Head of caudate nucleus (tissue), 42 donors: ENCODE data around the gene CRYBB1.

Experiments
- DNase-seq, 42 donors: peaks; one replicate each; pipeline versions ENCODE4 v3.0.0 to v3.0.0-alpha.2; 2020 to 2021; ENCODE audit warnings: mixed read lengths in 7 of 42
- intact Hi-C: fragments of 100-400 bp; cut with DNase I; formaldehyde crosslinking; loops from one replicate; pipeline ENCODE4 v1.15.0; 2022

Gene CRYBB1

GRCh38 chr22:26565889-26566288 is 51.9 kb downstream of the CRYBB1 start:
- intact Hi-C loops = no loop called here

GRCh38 chr22:26565181-26565580 is 52.6 kb downstream of the CRYBB1 start:
- DNase-seq = no peak
- intact Hi-C loops = no loop called here

More at GRCh38 chr22:26565889-26566288, 51.9 kb downstream of the CRYBB1 start:
- DNase-seq = no peak

GRCh38 chr22:26564672-26565071 is 53.2 kb downstream of the CRYBB1 start:
- DNase-seq = no peak
- intact Hi-C loops = no loop called here

- intact Hi-C loops = no loop called here
- no peak for DNase-seq
These were observed 53.6 kb downstream of the CRYBB1 start for GRCh38 chr22:26564181-26564580.

DNA sequence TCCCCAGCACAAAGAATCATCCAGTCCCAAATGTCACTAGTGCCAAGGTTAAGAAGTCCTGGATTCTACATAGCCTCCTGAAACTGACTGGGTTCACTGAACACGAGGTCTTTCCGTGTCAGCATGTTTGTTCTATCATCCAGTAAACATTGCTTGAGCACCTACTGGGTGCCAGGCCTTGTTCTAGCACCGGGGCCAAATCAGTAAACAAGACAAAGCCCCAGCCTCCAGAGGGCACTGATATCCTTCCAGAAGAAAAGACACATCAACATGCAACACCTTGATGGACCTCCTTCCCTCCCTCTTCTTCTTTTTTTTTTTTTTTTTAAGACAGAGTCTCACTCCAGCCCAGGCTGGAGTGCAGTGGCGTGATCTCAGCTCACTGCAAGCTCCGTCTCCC is 54.8 kb downstream of the CRYBB1 start:
- intact Hi-C loops = no loop called here

GRCh38 chr22:26561756-26562417 is 55.9 kb downstream of the CRYBB1 start:
- DNase-seq = peak in 25 of 42 donors; percentile 10 to 58 (median 27)

More for the DNA sequence above, 54.8 kb downstream of the CRYBB1 start:
- no peak for DNase-seq

GRCh38 chr22:26559961-26560575 is 57.8 kb downstream of the CRYBB1 start:
- no peak for DNase-seq
- intact Hi-C loops = no loop called here

More at GRCh38 chr22:26561756-26562417, 55.9 kb downstream of the CRYBB1 start:
- intact Hi-C loops = no loop called here

DNA sequence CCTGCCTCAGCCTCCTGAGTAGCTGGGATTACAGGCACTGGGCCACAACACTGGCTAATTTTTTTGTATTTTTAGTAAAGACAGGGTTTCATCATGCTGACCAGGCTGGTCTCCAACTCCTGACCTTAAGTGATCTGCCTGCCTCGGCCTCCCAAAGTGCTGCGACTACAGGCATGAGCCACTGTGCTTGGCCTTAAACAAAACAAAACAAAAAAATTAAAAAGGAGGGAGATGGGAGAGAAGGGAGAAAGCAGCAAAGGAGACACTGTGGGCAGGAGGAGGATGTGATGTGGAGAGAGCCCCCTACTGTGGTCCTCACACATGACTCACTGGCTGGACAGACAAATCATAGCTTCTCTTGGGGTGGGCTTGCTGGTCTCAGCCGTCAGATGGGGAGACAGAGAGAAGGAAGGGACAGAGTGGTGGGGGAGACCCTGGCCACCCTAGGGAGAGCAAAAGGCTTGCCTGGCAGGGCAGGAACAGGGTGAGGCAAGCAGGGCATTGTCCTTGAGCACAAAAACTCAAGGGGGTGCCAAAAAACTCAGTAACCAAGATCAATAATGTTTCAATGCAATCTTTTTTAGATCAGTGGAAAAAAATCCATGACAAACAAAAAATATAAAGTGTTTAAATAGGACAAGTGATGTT is 59.5 kb downstream of the CRYBB1 start:
- DNase-seq = no peak
- intact Hi-C loops = no loop called here

GRCh38 chr22:26556904-26557303 is 60.9 kb downstream of the CRYBB1 start:
- no peak for DNase-seq
- intact Hi-C loops = no loop called here

GRCh38 chr22:26555478-26555877 is 62.3 kb downstream of the CRYBB1 start:
- DNase-seq = peak in 3 of 42 donors; percentile 24 to 43 (median 32)
- intact Hi-C loops = no loop called here

GRCh38 chr22:26554956-26555355 is 62.9 kb downstream of the CRYBB1 start:
- intact Hi-C loops = no loop called here
- no peak for DNase-seq

DNA sequence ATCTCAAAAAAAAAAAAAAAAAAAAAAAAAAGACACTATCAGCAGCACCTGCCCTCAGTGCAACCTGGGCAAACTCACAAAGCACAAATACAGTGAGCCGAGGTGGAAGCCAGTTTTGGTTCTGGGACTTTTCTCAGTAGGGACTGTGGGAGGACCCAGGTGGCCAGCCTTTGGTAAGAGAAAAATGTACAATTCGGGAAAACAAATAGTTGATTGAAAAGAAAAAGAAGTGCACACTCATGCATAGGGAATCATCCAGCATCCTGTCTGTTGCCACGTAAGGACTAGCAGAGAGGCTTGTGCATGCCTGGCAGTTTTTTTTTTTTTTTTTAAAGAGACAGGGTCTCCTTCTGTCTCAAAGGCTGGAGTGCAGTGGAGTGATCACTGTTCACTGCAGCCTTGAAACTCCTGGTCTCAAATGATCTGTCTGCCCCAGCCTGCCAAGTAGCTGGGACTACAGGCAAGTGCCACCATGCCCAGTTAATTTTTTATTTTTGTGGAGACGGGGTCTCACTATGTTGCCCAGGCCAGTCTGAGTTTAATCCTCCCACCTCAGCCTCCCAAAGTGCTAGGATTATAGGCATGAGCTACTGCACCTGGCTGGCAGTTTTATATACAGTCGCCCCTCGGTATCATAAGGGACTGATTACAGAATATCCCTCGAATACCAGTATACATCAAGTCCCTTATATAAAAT is 64.6 kb downstream of the CRYBB1 start:
- no peak for DNase-seq
- intact Hi-C loops = no loop called here

DNA sequence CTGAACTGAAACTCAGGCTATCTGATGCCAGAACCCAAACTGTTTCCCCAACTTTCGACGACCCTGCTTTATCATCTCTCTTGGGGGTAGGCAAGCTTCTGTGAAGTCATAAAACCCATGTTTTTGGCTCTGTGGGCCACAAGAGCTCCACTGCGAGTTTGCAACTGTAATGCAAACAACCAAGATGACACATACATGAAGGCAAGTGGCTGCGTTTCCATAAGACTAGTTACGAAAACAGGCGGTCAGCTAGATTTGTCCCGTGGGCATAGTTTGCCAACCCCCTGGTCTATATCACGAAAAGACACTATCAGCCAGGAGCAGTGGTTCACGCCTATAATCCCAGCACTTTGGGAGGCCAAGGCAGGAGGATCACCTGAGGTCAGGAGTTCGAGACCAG is 65.4 kb downstream of the CRYBB1 start:
- intact Hi-C loops = no loop called here

DNA sequence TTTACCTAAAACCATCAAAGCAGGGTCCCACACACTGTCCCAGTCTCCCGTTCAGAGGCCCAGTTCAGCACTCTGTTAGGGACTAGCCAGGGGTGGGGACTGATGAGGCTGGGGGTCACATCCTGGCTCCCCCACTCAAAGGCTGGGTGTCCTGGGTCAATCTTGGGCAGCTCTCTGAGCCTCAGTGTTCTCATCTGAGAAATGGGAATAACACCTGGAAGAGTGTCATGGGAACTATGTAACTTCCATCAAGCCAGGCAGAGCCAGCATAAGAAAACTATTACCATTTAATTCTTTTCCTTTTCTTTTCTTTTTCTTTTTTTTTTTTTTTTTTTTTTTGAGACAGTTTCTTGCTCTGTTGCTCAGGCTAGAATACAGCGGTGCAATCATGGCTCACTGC is 66.3 kb downstream of the CRYBB1 start:
- no peak for DNase-seq
- intact Hi-C loops = no loop called here

More for the DNA sequence above, 65.4 kb downstream of the CRYBB1 start:
- DNase-seq = no peak

DNA sequence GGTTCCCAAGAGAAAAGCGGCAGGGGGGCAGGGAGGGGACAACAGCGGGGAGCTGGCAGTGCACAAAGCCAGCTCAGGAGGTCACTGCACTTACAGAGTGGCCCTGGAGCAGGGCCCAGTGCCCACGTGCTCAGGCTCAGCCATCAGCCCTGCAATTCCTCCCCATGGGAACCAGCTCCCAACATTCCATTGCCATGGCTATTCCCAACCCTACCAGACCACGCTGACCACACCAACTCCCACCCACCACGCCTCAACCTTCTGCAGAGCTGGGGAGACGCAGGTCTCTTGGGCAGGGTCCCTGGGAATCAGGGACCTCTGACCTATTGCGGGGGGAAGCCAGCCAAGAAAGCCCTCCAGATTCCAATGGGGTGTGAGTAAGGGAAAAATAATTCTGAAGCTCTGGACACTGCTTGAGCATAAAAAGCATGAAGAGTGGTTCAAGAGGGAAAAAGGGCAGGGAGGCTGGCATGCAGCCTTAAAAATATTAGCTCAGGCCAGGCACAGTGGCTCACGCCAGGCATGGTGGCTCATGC is 67.3 kb downstream of the CRYBB1 start:
- DNase-seq = peak in 33 of 42 donors; percentile 3 to 72 (median 36)

GRCh38 chr22:26549902-26550497 is 67.8 kb downstream of the CRYBB1 start:
- DNase-seq = no peak
- intact Hi-C loops = no loop called here

More for the DNA sequence above, 67.3 kb downstream of the CRYBB1 start:
- intact Hi-C loops = no loop called here
